Ishikawa (cell line): Measurements from ENCODE around the gene SSH2.

ENCODE experiments used
- CREB1 ChIP-seq: IDR thresholded peaks from 2 replicates; pipeline ENCODE4 v1.6.1; 2012; ENCODE audit warnings: low read depth
- EGR1 ChIP-seq: IDR thresholded peaks from 2 replicates; pipeline ENCODE4 v1.6.1; 2012
- EP300 ChIP-seq: IDR thresholded peaks from 2 replicates; pipeline ENCODE4 v1.6.1; 2012; ENCODE audit warnings: borderline replicate concordance
- FOXM1 ChIP-seq: IDR thresholded peaks from 2 replicates; pipeline ENCODE4 v1.6.1; 2012; ENCODE audit warnings: low read depth, borderline replicate concordance
- MAX ChIP-seq: IDR thresholded peaks from 2 replicates; pipeline ENCODE4 v1.6.1; 2012
- NFIC ChIP-seq: IDR thresholded peaks from 2 replicates; pipeline ENCODE4 v1.6.1; 2012
- RAD21 ChIP-seq: IDR thresholded peaks from 2 replicates; pipeline ENCODE4 v1.6.1; 2012; ENCODE audit warnings: low read depth
- REST ChIP-seq: IDR thresholded peaks from 2 replicates; pipeline ENCODE4 v1.6.1; 2012; ENCODE audit warnings: low read depth, mild to moderate bottlenecking
- TAF1 ChIP-seq: IDR thresholded peaks from 2 replicates; pipeline ENCODE4 v1.6.1; 2012; ENCODE audit warnings: low read depth, mild to moderate bottlenecking
- TCF12 ChIP-seq: IDR thresholded peaks from 2 replicates; pipeline ENCODE4 v1.6.1; 2012; ENCODE audit warnings: low read depth
- TEAD4 ChIP-seq: IDR thresholded peaks from 2 replicates; pipeline ENCODE4 v1.6.1; 2012
- USF1 ChIP-seq: IDR thresholded peaks from 2 replicates; pipeline ENCODE4 v1.6.1; 2012
- YY1 ChIP-seq: IDR thresholded peaks from 2 replicates; pipeline ENCODE4 v1.6.1; 2012; ENCODE audit warnings: low read depth

- TF ChIP-seq EGR1 (no peak), FOXM1 (no peak), CREB1 (no peak), RAD21 (no peak), EP300 (no peak), YY1 (no peak), TEAD4 (no peak), NFIC (no peak), USF1 (no peak), MAX (no peak), REST (no peak), TAF1 (no peak), TCF12 (no peak)
Measured at GRCh38 chr17:29962656-29963055, 32.6 kb upstream of the SSH2 start.
